ENCODE measurements around the gene RPSA.

RPSA gene

DNA sequence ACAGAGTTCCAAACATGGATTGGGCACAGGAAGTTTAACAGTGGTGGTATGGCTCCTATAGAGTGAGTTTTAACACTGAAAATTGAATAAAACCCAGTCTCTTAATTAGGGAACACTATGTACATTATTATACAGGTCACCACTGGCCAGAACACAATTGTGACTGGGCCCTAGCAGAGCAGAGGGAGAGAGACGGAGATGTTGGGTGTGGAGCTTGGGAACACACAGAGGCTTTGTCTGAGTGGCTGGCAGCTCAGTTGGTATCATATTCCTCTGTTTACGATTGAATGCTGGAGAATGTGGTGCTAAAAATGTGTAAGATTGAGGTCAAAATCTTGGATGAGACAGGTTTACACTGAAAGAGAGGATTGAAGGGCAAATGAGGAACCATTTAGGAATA, 54.2 kb downstream of the RPSA start:
- no peak for DNase-seq
